Measurements from ENCODE around the gene PARP4.

- TF ChIP-seq CTCF (conservative IDR thresholded peaks at IDR 0.05; ENCODE audit: low read length), result no peak
- no peak for TF ChIP-seq EZH2phosphoT487 (IDR thresholded peaks at IDR 0.05; ENCODE audit: borderline replicate concordance, low read depth, low read length)
Measured at GRCh38 chr13:24503379-24503696, 9.2 kb downstream of the PARP4 start.

All from OCI-LY7 (cell line).